GM19324 (cell line): ENCODE data around the gene HSPA12B.
"Not testable (repeated sequence)": the region's sequence is repeated elsewhere in the genome, so short reads cannot be mapped to it uniquely, and the experiment has no call there.

Experiments
- ATAC-seq: cut with Tn5 transposase; IDR thresholded peaks from one replicate; pipeline ENCODE4 v1.9.1; 2021; ENCODE audit warnings: mild to moderate bottlenecking, moderate library complexity; ENCODE audit not compliant: unreplicated experiment, low FRiP score

The HSPA12B gene

GRCh38 chr20:3785240-3786125 lies 53.0 kb downstream of the HSPA12B start:
- ATAC-seq: no peak

- peak; percentile 24 for ATAC-seq
These were observed 53.6 kb downstream of the HSPA12B start for GRCh38 chr20:3786126-3786484.

- peak; percentile 73 for ATAC-seq
These were observed 54.3 kb downstream of the HSPA12B start, which contains the start of gene CENPB for GRCh38 chr20:3786665-3787323. TSS of gene CENPB (minus strand) at chr20:3786740. CDS start at chr20:3786483, 257 bp downstream.

- ATAC-seq: no peak
These were observed 55.0 kb downstream of the HSPA12B start for GRCh38 chr20:3787324-3788014.

GRCh38 chr20:3788685-3789155 lies 56.2 kb downstream of the HSPA12B start:
- ATAC-seq: no peak

GRCh38 chr20:3789201-3789600 lies 56.7 kb downstream of the HSPA12B start:
- ATAC-seq: not testable (repeated sequence)

- ATAC-seq: not testable (repeated sequence)
These were observed 61.7 kb downstream of the HSPA12B start for GRCh38 chr20:3794168-3794567.

GRCh38 chr20:3794701-3795420 lies 62.4 kb downstream of the HSPA12B start:
- ATAC-seq: no peak

- peak; percentile 57 for ATAC-seq
These were observed 63.3 kb downstream of the HSPA12B start, which contains the start of gene CDC25B for GRCh38 chr20:3795511-3796468. TSS of gene CDC25B (plus strand) at chr20:3796310. CDS start at chr20:3796532, 222 bp downstream.

GRCh38 chr20:3796477-3797225 lies 64.2 kb downstream of the HSPA12B start:
- peak; percentile 5 for ATAC-seq

GRCh38 chr20:3797226-3797545 lies 64.7 kb downstream of the HSPA12B start:
- no peak for ATAC-seq

- no peak for ATAC-seq
These were observed 65.3 kb downstream of the HSPA12B start for GRCh38 chr20:3797592-3798372.

- no peak for ATAC-seq
These were observed 65.9 kb downstream of the HSPA12B start for GRCh38 chr20:3798373-3798768.

- no peak for ATAC-seq
These were observed 66.4 kb downstream of the HSPA12B start for GRCh38 chr20:3798908-3799248.

- no peak for ATAC-seq
These were observed 67.9 kb downstream of the HSPA12B start for GRCh38 chr20:3800256-3800877.

- no peak for ATAC-seq
These were observed 68.4 kb downstream of the HSPA12B start for GRCh38 chr20:3800878-3801260.

GRCh38 chr20:3801299-3801698 lies 68.8 kb downstream of the HSPA12B start:
- ATAC-seq: no peak
